GM12801 (cell line): ENCODE results near the gene RIPK4.

Experiments
- TF ChIP-seq, protein P1 (sequence below): IDR thresholded peaks from one replicate; pipeline ENCODE4 v1.5.1; 2011; ENCODE audit warnings: control low read depth; ENCODE audit not compliant: insufficient read length; ENCODE audit errors: extremely low read depth

The RIPK4 gene

GRCh38 chr21:41726058-41726558 lies 40.7 kb downstream of the RIPK4 start:
- TF ChIP-seq, protein P1, sequence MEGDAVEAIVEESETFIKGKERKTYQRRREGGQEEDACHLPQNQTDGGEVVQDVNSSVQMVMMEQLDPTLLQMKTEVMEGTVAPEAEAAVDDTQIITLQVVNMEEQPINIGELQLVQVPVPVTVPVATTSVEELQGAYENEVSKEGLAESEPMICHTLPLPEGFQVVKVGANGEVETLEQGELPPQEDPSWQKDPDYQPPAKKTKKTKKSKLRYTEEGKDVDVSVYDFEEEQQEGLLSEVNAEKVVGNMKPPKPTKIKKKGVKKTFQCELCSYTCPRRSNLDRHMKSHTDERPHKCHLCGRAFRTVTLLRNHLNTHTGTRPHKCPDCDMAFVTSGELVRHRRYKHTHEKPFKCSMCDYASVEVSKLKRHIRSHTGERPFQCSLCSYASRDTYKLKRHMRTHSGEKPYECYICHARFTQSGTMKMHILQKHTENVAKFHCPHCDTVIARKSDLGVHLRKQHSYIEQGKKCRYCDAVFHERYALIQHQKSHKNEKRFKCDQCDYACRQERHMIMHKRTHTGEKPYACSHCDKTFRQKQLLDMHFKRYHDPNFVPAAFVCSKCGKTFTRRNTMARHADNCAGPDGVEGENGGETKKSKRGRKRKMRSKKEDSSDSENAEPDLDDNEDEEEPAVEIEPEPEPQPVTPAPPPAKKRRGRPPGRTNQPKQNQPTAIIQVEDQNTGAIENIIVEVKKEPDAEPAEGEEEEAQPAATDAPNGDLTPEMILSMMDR = no peak

- TF ChIP-seq, protein P1 = no peak
Measured at GRCh38 chr21:41725421-41726031, 41.3 kb downstream of the RIPK4 start.

DNA sequence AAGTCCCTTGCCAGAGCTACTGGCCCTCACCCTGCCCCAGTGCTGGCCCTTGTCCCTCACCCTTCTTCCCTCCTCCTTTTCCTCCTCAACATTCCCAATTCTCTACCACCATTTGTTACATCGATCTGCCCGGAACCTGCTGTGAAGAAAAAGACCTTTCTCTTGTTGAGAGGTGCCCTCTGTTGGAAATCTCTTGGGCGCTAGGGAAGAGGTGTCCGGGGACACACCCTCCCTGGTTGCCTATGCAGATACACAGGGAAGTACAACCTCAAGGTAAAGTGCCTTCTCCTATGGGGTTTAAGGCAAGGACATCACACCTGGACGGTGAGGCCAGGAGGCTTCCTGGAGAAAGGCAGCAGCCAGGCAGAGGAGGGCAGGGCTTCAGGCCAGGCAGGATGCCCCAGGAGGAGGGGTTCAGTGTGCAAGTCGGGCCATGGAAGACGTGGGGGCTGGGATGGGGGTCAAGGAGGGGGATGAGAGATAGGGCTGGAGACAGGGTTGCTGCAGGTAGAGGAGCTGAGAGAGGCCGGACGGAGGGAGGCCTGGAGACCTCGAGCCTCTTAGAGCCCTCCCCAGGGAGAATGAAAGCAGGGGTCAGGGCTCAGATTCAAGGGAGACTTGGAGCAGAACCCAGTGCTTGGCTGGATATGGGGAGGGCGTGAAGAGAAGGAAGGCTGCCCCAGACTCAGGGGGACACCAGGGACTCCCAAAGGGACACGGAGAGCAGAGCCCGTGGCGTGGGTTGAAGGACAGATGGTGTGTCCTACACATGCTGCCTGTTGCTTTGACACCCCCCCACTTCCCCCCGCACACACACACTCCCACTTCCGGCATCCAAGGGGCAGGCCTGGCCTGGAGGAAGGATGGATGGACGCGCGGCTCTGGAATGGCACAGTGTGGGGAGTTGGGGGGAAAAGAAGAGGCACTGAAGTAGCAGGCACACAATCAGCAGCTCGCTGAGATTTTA lies 44.5 kb downstream of the RIPK4 start:
- TF ChIP-seq, protein P1 = no peak

GRCh38 chr21:41720250-41720649 lies 46.6 kb downstream of the RIPK4 start:
- TF ChIP-seq, protein P1 = no peak

- TF ChIP-seq, protein P1 = no peak
Measured at GRCh38 chr21:41719691-41720090, 47.2 kb downstream of the RIPK4 start.

- TF ChIP-seq, protein P1 = no peak
Measured at GRCh38 chr21:41717573-41718330, 49.1 kb downstream of the RIPK4 start.

- TF ChIP-seq, protein P1 = no peak
Measured at GRCh38 chr21:41716751-41717150, 50.1 kb downstream of the RIPK4 start.
